Measurements from ENCODE around the gene PHYHD1. TPM values are rescaled to one million over a fixed set of nuclear protein-coding genes. Genes with fewer than 3 reads are reported as not detected.

Gene PHYHD1
- under 1 TPM; 0.34 to 0.88 TPM for total RNA-seq

DNA sequence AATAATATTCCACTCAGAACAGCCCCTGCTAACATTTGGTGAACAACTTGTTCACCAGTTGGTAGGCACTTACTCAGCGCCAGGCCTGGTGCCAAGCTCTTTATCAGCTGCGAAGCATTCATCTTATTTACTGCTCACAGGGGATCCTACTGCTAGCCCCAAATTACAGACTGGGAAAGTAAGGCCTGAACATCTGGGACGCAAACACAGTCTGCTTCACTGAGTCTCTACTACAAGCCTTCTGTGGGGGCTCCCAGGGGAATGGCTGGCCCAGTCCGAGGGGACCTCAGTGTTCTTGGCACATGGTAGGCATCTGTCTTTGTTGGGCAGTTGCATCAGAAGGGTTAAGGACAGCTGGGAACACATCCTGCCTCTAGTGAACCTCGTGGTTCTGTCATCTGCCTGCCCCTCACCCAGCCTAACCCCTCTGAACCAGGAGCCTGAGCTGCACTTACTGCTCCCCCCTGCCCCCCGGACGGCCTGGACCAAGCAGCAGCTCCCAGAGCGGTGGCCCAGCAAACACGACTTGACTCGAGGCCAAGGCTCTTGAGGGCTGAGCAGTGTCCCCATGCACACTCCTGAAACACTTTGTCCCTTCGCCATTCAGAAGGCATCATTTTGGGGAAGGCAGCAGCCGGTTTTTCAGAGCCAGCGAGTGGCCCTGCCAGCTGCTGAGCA lies at the start of gene PHYHD1:
TSS of gene PHYHD1 (plus strand) at position 602 of the 678 bp plus-strand sequence. CDS start 1,342 bp downstream, outside the sequence.
- Mint-ChIP-seq H3K27ac (peak within 1 kb of the TSS; percentile 28), H3K36me3 (peaks cover 9% of the 10 kb centered on the region), H3K4me3 (no peak within 1 kb of the TSS), H3K9me3 (no peaks in the 10 kb centered on the region), H3K27me3 (no peaks in the 10 kb centered on the region), H3K4me1 (ENCODE audit: low read depth) (peaks cover 3% of the 10 kb centered on the region)
- intact Hi-C loops (cut with micrococcal nuclease) = no loop called here
- CTCF ChIA-PET = interaction anchor here (1.0 kb wide), 1 partner anchor 58 kb away, joined by 3 read pairs; no protein-coding TSS in a partner anchor
- POLR2A ChIA-PET = interaction anchor here (0.6 kb wide), 1 partner anchor 847 kb away, joined by 3 read pairs; no protein-coding TSS in a partner anchor
- no peak for DNase-seq

DNA sequence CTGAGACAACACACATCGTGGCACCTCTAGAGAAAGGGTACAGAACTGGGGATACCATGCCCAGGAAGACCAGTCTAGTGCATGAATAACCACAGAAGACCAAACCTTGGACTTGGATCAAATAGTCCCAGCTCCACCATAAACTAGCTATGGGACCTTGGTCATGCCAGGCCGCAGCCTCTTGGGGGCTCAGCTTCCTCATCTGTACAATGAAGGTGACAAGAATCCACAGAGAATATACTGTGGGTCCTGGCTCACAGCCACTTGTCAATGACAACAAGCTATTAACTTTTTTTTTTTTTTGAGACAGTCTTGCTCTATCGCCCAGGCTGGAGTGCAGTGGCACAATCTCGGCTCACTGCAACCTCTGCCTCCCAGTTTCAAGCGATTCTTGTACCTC lies 42.9 kb upstream of the PHYHD1 start:
- H3K9me3 Mint-ChIP-seq = no peaks in the 10 kb centered on the region
- ChIA-PET POLR2A (no interaction called here), CTCF (interaction anchor here (0.7 to 5.2 kb wide), 4 partner anchors 14 to 60 kb away, joined by 3 to 34 read pairs (median 8); partner anchors contain the start of gene ENDOG)
- no peaks in the 10 kb centered on the region for H3K36me3 Mint-ChIP-seq
- H3K4me3 Mint-ChIP-seq = no peak overlapping the region
- no peak for DNase-seq
- no peaks in the 10 kb centered on the region for H3K27me3 Mint-ChIP-seq
- intact Hi-C loops (cut with micrococcal nuclease) = no loop called here
- no peak overlapping the region for H3K27ac Mint-ChIP-seq
- H3K4me1 Mint-ChIP-seq (ENCODE audit: low read depth) = peaks cover 21% of the 10 kb centered on the region

DNA sequence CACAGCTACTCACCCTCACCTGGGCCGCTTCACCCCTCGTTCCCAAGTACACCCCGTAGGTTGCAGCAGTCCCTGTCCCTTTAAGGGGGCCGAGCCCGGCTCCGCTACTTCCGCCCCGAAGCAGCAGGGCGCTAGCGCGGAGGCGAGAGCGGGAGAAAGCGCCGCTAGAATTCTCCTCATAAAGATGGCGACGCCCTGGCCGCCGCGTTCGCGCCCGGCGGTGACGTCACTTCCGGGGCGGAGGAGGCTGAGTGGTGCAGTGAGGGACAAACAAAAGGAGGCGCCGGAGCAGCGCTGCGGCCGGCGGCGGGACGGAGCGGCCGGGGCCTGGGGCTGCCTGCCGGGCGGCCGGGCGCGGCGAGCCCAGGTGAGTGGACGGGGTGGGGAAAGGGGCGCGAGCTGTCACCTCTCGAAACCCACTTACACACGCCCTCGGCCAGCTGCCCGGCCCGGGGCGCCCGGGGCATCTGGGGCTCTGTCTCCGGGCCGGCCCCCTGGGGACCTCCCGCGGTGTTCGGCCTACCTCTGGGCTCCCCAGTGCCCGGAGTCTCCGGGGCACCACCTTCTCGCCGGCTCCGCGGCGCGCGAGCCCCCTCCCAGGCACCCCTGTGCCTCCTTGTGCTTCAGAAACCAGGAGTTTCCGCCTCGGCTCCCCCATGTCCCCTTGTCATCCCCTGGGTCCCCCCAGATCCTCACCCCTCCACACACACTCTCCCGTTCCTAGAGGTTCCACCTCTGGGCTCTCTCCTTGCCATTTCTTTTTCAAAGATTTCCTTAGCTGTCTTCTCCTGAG lies 38.7 kb upstream of the PHYHD1 start, which contains the start of the genes KYAT1 and LRRC8A:
TSS of gene KYAT1 (minus strand) at position 67 of the 793 bp plus-strand sequence. CDS start 36,545 bp downstream, outside the sequence.
TSS of gene LRRC8A (plus strand) at position 250 of the 793 bp plus-strand sequence. CDS start 25,032 bp downstream, outside the sequence.
- Mint-ChIP-seq H3K27me3 (no peaks in the 10 kb centered on the region), H3K9me3 (no peaks in the 10 kb centered on the region), H3K4me3 (peak within 1 kb of the TSS; percentile 95), H3K4me1 (ENCODE audit: low read depth) (peaks cover 50% of the 10 kb centered on the region), H3K27ac (peak within 1 kb of the TSS; percentile 89), H3K36me3 (peaks cover 5% of the 10 kb centered on the region)
- POLR2A ChIA-PET = interaction anchor here (0.6 to 1.9 kb wide), 8 partner anchors 9 to 329 kb away, joined by 3 to 7 read pairs (median 3); partner anchors contain the start of genes NUP188 and SPOUT1
- CTCF ChIA-PET = interaction anchor here (0.8 to 5.2 kb wide), 4 partner anchors 18 to 250 kb away, joined by 3 to 34 read pairs (median 12); partner anchors contain the start of gene ENDOG
- intact Hi-C loops (cut with micrococcal nuclease) = loop anchor here (1.0 to 5.0 kb wide), 10 partner anchors 20 to 560 kb away; partner anchors contain the start of genes COQ4, CRAT, DOLK and MIGA2
- peak; percentile 99 for DNase-seq

DNA sequence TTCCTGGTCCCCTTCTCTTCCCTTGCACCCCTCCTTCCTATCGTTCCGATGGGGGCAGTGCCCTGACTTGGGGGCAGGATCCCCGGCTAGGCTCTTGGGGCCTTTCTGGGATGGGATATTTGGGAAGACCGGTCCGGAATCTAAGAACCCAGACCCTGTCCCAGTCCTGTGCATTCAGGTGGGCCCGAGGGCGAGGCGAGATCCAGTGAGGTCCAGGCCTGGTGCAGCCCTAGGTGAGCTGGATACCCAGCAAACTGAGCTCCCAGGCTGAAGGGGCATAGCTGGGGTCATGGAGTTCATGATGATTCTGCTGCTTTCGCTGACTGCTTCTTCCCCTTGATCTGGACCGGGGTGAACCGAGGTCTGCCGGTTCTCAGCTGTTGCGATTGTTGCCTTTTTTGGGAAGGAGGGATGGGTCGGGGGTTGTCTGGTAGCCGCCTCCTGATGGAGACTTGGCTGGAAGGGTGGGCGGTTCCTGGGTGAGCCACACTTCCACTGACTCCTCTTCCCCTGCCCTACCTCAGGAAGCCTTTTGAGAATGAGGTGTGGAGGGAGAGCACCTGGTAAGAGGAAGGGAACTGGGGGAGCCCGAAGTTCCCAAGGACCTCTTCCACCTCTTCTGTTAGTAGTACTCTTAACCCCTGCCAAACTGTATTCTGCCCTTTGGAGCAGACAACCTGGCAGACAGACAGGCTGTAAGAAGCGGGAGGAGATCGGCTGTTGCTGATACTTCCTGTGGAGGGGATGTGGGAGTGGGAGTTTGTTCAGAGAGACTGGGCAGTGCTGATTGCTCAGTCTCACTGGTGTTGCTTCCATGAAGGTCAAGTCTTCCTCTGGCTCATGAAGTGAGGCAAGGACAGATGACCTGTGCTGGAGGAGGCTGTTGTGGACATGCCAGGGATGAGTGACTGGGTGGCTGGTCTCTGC lies 37.8 kb upstream of the PHYHD1 start:
- no peaks in the 10 kb centered on the region for H3K27me3 Mint-ChIP-seq
- peak overlapping the region; percentile 95 for H3K4me3 Mint-ChIP-seq
- DNase-seq = peak; percentile 37
- H3K9me3 Mint-ChIP-seq = no peaks in the 10 kb centered on the region
- peaks cover 5% of the 10 kb centered on the region for H3K36me3 Mint-ChIP-seq
- intact Hi-C loops (cut with micrococcal nuclease) = loop anchor here (1.0 to 5.0 kb wide), 8 partner anchors 19 to 561 kb away; partner anchors contain the start of genes COQ4, CRAT, PTPA and SH3GLB2
- H3K4me1 Mint-ChIP-seq (ENCODE audit: low read depth) = peaks cover 52% of the 10 kb centered on the region
- POLR2A ChIA-PET = interaction anchor here (0.9 to 1.9 kb wide), 4 partner anchors 18 to 65 kb away, joined by 3 to 7 read pairs (median 3); partner anchors contain the start of genes NUP188 and SPOUT1
- peak overlapping the region; percentile 89 for H3K27ac Mint-ChIP-seq
- CTCF ChIA-PET = interaction anchor here (1.2 to 4.6 kb wide), 2 partner anchors 45 to 65 kb away, joined by 5 to 19 read pairs; partner anchors contain the start of gene ENDOG

DNA sequence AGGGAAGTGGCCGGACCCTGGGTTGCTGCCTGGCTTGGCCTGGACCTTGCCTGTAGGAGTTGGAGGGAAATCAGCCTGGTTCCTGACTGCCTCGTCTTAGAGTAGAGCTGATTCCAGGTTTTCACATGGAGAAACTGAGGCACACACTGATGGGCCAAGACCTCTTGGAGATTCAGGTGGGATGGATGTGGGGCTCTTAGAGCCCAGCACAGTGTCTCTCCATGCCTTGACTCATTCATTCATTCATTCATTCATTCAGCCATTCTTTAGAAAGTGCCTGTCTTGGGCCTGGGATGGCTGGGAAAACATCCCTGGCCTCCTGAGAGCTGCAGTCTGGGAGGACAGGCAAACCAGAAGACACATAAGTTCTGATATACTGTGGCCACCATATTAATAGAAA lies 36.6 kb upstream of the PHYHD1 start:
- no peak for DNase-seq
- H3K36me3 Mint-ChIP-seq = peaks cover 13% of the 10 kb centered on the region
- H3K9me3 Mint-ChIP-seq = no peaks in the 10 kb centered on the region
- ChIA-PET POLR2A (interaction anchor here (0.9 kb wide), 1 partner anchor 64 kb away, joined by 3 read pairs; the partner anchor contains the start of genes DOLK and NUP188), CTCF (no interaction called here)
- intact Hi-C loops (cut with micrococcal nuclease) = loop anchor here (5.0 kb wide), 5 partner anchors 43 to 562 kb away; partner anchors contain the start of genes COQ4, SPOUT1, SPTAN1 and TRUB2
- peaks cover 54% of the 10 kb centered on the region for H3K4me1 Mint-ChIP-seq (ENCODE audit: low read depth)
- H3K27ac Mint-ChIP-seq = peak overlapping the region; percentile 49
- H3K27me3 Mint-ChIP-seq = no peaks in the 10 kb centered on the region
- peak overlapping the region; percentile 32 for H3K4me3 Mint-ChIP-seq

DNA sequence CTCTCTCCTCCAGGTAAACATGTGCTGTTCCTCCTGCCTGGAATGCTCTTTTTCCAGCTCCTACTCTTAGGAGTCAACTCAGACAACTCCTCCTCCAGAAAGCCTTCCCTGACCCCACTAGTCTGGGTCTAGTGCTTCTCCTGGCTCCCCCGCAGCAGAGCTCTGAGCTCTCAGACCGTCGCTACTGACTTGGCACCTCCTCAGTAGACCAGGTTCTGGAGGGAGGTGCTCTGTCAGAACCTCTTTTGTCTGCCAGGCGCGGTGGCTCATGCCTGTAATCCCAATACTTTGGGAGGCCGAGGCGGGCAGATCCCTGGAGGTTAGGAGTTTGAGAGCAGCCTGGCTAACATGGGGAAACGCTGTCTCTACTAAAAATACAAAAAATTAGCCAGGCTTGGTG lies 35.4 kb upstream of the PHYHD1 start:
- Mint-ChIP-seq H3K27ac (no peak overlapping the region), H3K9me3 (no peaks in the 10 kb centered on the region)

DNA sequence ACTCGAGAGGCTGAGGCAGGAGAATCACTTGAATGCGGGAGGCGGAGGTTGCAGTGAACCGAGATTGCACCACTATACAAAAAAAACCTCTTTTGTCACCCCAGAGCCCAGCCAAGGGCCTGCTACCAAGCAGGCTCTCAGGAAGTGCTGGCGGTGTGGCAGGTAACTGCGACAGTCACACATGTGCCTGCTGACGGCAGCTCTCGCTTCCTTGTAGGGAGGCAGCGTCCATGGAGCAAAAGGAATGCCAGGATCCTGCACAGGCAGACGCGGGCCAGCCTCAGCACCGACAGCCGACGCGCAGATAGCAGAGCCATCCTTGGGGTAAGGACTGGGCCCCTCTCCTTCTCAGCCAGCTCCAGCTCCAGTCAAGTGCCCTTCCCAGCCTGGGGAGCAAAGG lies 35.0 kb upstream of the PHYHD1 start:
- Mint-ChIP-seq H3K27me3 (no peaks in the 10 kb centered on the region), H3K36me3 (peaks cover 13% of the 10 kb centered on the region), H3K4me1 (ENCODE audit: low read depth) (peaks cover 45% of the 10 kb centered on the region), H3K9me3 (no peaks in the 10 kb centered on the region), H3K27ac (peak overlapping the region; percentile 64), H3K4me3 (no peak overlapping the region)
- no peak for DNase-seq
- ChIA-PET POLR2A (no interaction called here), CTCF (no interaction called here)
- intact Hi-C loops (cut with micrococcal nuclease) = no loop called here

More for the DNA sequence above, 35.4 kb upstream of the PHYHD1 start:
- intact Hi-C loops (cut with micrococcal nuclease) = no loop called here
- ChIA-PET CTCF (no interaction called here), POLR2A (no interaction called here)
- H3K4me3 Mint-ChIP-seq = no peak overlapping the region
- H3K4me1 Mint-ChIP-seq (ENCODE audit: low read depth) = peaks cover 47% of the 10 kb centered on the region
- no peaks in the 10 kb centered on the region for H3K27me3 Mint-ChIP-seq
- peaks cover 13% of the 10 kb centered on the region for H3K36me3 Mint-ChIP-seq
- no peak for DNase-seq

DNA sequence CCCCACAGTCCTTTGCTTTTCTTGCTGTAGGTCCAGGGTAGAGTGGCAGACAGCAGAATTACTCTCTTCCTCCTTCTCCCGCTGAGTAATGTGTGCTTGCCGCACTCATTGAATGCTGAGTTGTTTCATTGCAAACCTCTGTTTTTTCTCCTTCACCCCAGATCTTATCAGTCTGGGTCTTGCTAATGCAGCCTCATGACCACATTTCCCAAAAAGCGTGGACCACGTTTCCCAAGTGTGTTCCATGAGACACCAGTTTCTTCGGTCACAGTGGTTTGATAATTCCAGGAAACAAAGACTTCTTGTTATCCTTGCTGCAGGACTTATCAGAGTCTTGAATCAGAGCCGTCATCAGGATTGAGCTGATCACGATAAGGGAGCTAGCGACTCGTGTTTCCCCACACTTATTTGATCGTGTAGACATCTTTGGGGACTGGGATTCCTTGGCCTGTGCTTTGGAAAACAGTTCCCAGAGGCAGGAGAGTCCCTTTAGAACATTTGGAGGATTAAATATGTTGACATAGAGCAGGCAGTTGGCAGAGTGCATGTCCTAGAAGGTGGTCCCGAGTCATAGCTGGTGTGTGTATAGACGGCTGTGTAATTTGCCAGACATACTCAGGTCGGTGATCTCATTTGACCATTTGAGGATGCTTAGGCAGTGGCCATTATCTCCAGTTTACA lies 34.4 kb upstream of the PHYHD1 start:
- ChIA-PET POLR2A (interaction anchor here (0.6 kb wide), 1 partner anchor 16 kb away, joined by 3 read pairs; no protein-coding TSS in a partner anchor), CTCF (interaction anchor here (0.6 kb wide), 1 partner anchor 333 kb away, joined by 3 read pairs; no protein-coding TSS in a partner anchor)
- Mint-ChIP-seq H3K27me3 (no peaks in the 10 kb centered on the region), H3K4me3 (no peak overlapping the region), H3K27ac (peak overlapping the region; percentile 64), H3K9me3 (no peaks in the 10 kb centered on the region), H3K4me1 (ENCODE audit: low read depth) (peaks cover 46% of the 10 kb centered on the region), H3K36me3 (peaks cover 13% of the 10 kb centered on the region)
- DNase-seq = no peak
- intact Hi-C loops (cut with micrococcal nuclease) = no loop called here

DNA sequence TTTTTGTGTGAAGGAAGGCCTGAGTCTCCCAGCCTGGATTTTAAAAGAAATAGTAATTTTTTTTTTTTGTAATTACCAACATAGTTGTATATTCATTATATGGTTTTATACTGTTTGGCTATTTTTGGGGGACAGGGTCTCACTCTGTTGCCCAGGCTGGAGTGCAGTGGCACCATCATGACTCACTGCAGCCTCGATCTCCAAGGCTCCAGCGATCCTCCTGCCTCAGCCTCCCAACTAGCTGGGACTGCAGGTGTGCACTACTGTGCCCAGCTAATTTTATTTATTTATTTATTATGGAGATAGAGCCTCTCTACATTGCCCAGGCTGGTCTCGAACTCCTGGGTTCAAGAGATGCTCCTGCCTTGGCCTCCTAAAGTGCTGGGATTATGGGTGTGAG lies 33.7 kb upstream of the PHYHD1 start:
- POLR2A ChIA-PET = interaction anchor here (0.6 kb wide), 1 partner anchor 15 kb away, joined by 3 read pairs; no protein-coding TSS in a partner anchor
- CTCF ChIA-PET = no interaction called here
- H3K27ac Mint-ChIP-seq = no peak overlapping the region
- H3K36me3 Mint-ChIP-seq = peaks cover 13% of the 10 kb centered on the region
- no peak for DNase-seq
- no peak overlapping the region for H3K4me3 Mint-ChIP-seq
- peaks cover 52% of the 10 kb centered on the region for H3K4me1 Mint-ChIP-seq (ENCODE audit: low read depth)
- intact Hi-C loops (cut with micrococcal nuclease) = no loop called here
- no peaks in the 10 kb centered on the region for H3K27me3 Mint-ChIP-seq
- H3K9me3 Mint-ChIP-seq = no peaks in the 10 kb centered on the region

DNA sequence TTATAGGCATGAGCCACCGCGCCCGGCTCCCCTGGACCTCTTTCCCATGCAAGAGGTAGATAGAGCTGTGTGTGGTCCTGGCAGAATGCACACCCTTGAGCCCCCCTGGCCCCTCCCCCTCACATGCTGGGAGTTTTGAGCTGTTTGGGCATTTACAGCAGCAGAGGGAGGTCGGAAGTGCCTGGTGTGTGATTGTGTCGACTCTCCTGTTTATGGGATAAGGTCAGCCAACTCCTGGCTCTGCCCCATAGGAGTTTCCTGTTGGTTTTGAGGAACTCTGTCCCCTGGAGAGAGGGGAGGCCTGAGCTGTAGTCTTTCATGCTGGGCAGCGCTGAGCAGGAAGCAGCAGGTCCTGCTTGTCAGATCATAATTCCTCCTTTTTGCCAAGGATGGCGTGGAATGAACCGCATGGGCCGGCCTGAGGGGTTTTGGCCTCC lies 32.9 kb upstream of the PHYHD1 start:
- no peaks in the 10 kb centered on the region for H3K9me3 Mint-ChIP-seq
- CTCF ChIA-PET = no interaction called here
- POLR2A ChIA-PET = no interaction called here

More for the DNA sequence above, 32.9 kb upstream of the PHYHD1 start:
- no peaks in the 10 kb centered on the region for H3K27me3 Mint-ChIP-seq
- no peak for DNase-seq
- H3K4me1 Mint-ChIP-seq (ENCODE audit: low read depth) = peaks cover 55% of the 10 kb centered on the region
- H3K4me3 Mint-ChIP-seq = no peak overlapping the region
- H3K36me3 Mint-ChIP-seq = peaks cover 13% of the 10 kb centered on the region
- intact Hi-C loops (cut with micrococcal nuclease) = no loop called here
- no peak overlapping the region for H3K27ac Mint-ChIP-seq
